ENCODE results near the gene SPNS2. TPM values are rescaled to one million over a fixed set of nuclear protein-coding genes. Genes with fewer than 3 reads are reported as not detected.

Gene SPNS2
- total and polyA plus RNA-seq, 10 of the 15 experiments (the other 5 are each of a cell fraction or from before 2014, with no cell fraction given): 0.04 to 1.1 (median 0.23) TPM; not detected in 2

GRCh38 chr17:4531988-4532736, 33.5 kb downstream of the SPNS2 start:
- ChIA-PET SMC1A (ENCODE audit: uncharacterized antibody, unreplicated experiment) (no interaction called here), POLR2A (no interaction called here), CTCF (no interaction called here), RAD21 (ENCODE audit: unreplicated experiment) (no interaction called here)
- H3K79me2 ChIP-seq (ENCODE audit: control insufficient read depth, insufficient read depth, low read length): no peaks in the 10 kb centered on the region
- H3K4me1 ChIP-seq (ENCODE audit: control insufficient read depth, insufficient read depth, low read length): no peaks in the 10 kb centered on the region
- no peaks in the 10 kb centered on the region for H3K27me3 ChIP-seq (replicated peaks in 1 of 2; ENCODE audit: control insufficient read depth in 2 of 2, insufficient read depth in 2 of 2, low read length in 1 of 2)
- FAIRE-seq (no peak), ATAC-seq (no peak), DNase-seq (ENCODE audit: low read depth, low spot score) (no peak)
- no peaks in the 10 kb centered on the region for H3K36me3 ChIP-seq (ENCODE audit: control insufficient read depth in 2 of 2, insufficient read depth in 2 of 2, low read length in 1 of 2)
- no TSS peak for BruUV-seq (replicated peaks)
- intact Hi-C loops (cut with micrococcal nuclease; ENCODE audit: unreplicated experiment) (no loop called here), in situ Hi-C loops (cut with MboI) (no loop called here)
- no peaks in the 10 kb centered on the region for H4K20me1 ChIP-seq (ENCODE audit: control insufficient read depth, insufficient read depth)
- WGBS (ENCODE audit: insufficient coverage, insufficient replicate concordance, low lambda C conversion rate, missing lambda C conversion rate): 54% methylated on average over 17 of the region's 17 CpGs
- no peak overlapping the region for H2AFZ ChIP-seq (ENCODE audit: control insufficient read depth, low read depth, low read length)
- no peaks in the 10 kb centered on the region for H3K9me3 ChIP-seq (replicated peaks; ENCODE audit: control insufficient read depth, insufficient read depth, low read length)
- H3K4me3 ChIP-seq: no peak overlapping the region
- no peak overlapping the region for H3K9ac ChIP-seq (ENCODE audit: control insufficient read depth, insufficient read depth, low read length)
- TF ChIP-seq CREM (IDR thresholded peaks at IDR 0.05; ENCODE audit: low read depth) (no peak), STAT3 (IDR thresholded peaks at IDR 0.05; ENCODE audit: low read depth, low read length) (no peak), TBL1XR1 (IDR thresholded peaks at IDR 0.05; ENCODE audit: low read depth, low read length) (no peak)
- no peak overlapping the region for H3K4me2 ChIP-seq (ENCODE audit: control insufficient read depth, insufficient read depth)
- no peak overlapping the region for H3K27ac ChIP-seq (ENCODE audit: control insufficient read depth, insufficient read depth)

- H3K27me3 ChIP-seq (replicated peaks in 1 of 2; ENCODE audit: control insufficient read depth in 2 of 2, insufficient read depth in 2 of 2, low read length in 1 of 2): no peaks in the 10 kb centered on the region
- no peaks in the 10 kb centered on the region for H3K4me1 ChIP-seq (ENCODE audit: control insufficient read depth, insufficient read depth, low read length)
- H2AFZ ChIP-seq (ENCODE audit: control insufficient read depth, low read depth, low read length): no peak overlapping the region
- H3K9ac ChIP-seq (ENCODE audit: control insufficient read depth, insufficient read depth, low read length): no peak overlapping the region
- RAD21 ChIA-PET (ENCODE audit: unreplicated experiment): no interaction called here
- no peak overlapping the region for H3K4me2 ChIP-seq (ENCODE audit: control insufficient read depth, insufficient read depth)
- CTCF ChIA-PET: no interaction called here
- POLR2A ChIA-PET: no interaction called here
- TF ChIP-seq SKIL (IDR thresholded peaks at IDR 0.05; ENCODE audit: low read depth, poor library complexity, severe bottlenecking): no peak
- TF ChIP-seq POLR2A (IDR thresholded peaks at IDR 0.05; ENCODE audit: low read depth, low read length): peak; percentile 38; the same call in 1 of the 2 replicates
- H3K79me2 ChIP-seq (ENCODE audit: control insufficient read depth, insufficient read depth, low read length): no peaks in the 10 kb centered on the region
- no peak for DNase-seq (ENCODE audit: low read depth, low spot score)
- H3K36me3 ChIP-seq (ENCODE audit: control insufficient read depth in 2 of 2, insufficient read depth in 2 of 2, low read length in 1 of 2): peaks cover 0 to 2% of the 10 kb centered on the region in 2 experiments; a peak in 1 of 4 replicates
- no peak overlapping the region for H3K4me3 ChIP-seq
- H3K9me3 ChIP-seq (replicated peaks; ENCODE audit: control insufficient read depth, insufficient read depth, low read length): no peaks in the 10 kb centered on the region
- no peak overlapping the region for H3K27ac ChIP-seq (ENCODE audit: control insufficient read depth, insufficient read depth)
- BruUV-seq (replicated peaks): no TSS peak
- intact Hi-C loops (cut with micrococcal nuclease; ENCODE audit: unreplicated experiment) (no loop called here), in situ Hi-C loops (cut with MboI) (no loop called here)
- H4K20me1 ChIP-seq (ENCODE audit: control insufficient read depth, insufficient read depth): no peaks in the 10 kb centered on the region
- no peak for ATAC-seq
- SMC1A ChIA-PET (ENCODE audit: uncharacterized antibody, unreplicated experiment): no interaction called here
- 60% methylated on average over 33 of the region's 33 CpGs for WGBS (ENCODE audit: insufficient coverage, insufficient replicate concordance, low lambda C conversion rate, missing lambda C conversion rate)
- no peak for FAIRE-seq
These were observed 34.3 kb downstream of the SPNS2 start for GRCh38 chr17:4532860-4533522.
